ENCODE results near the gene USH1G. TPM values are rescaled to one million over a fixed set of nuclear protein-coding genes. Genes with fewer than 3 reads are reported as not detected.
A peak's percentile ranks its signal among the peaks of the same experiment; 100 is the strongest.

The USH1G gene
- total and polyA plus RNA-seq, 2 experiments from 2014 or later, result 0.65 to 1.6 TPM

GRCh38 chr17:74937064-74938051, 14.3 kb upstream of the USH1G start:
- Histone ChIP-seq H3K9me2 (replicated peaks; ENCODE audit: insufficient read depth) (no peaks in the 10 kb centered on the region), H3K36me3 (replicated peaks; ENCODE audit: insufficient read depth, low read depth) (no peaks in the 10 kb centered on the region), H3K4me3 (no peak overlapping the region), H3K9me3 (ENCODE audit: low read depth) (no peaks in the 10 kb centered on the region), H3K79me2 (no peaks in the 10 kb centered on the region), H3K27ac (no peak overlapping the region), H3K27me3 (peaks cover 69% of the 10 kb centered on the region), H3K4me2 (no peak overlapping the region), H3K4me1 (ENCODE audit: insufficient read depth) (peaks cover 7% of the 10 kb centered on the region), H4K20me1 (ENCODE audit: insufficient read depth, poor library complexity, severe bottlenecking) (no peaks in the 10 kb centered on the region), H2AFZ (no peak overlapping the region)
- DNase-seq (ENCODE audit: low spot score), result no peak
- TF ChIP-seq EZH2 (IDR thresholded peaks at IDR 0.05; ENCODE audit: borderline replicate concordance) (peak; percentile 37), EZH2phosphoT487 (IDR thresholded peaks at IDR 0.05; ENCODE audit: low read depth, severe bottlenecking, unreplicated experiment) (no peak)
- 59% methylated on average over 10 of the region's 11 CpGs for WGBS (ENCODE audit: low lambda C conversion rate, missing lambda C conversion rate)

GRCh38 chr17:74936470-74936799, 13.4 kb upstream of the USH1G start:
- TF ChIP-seq CTCF (IDR thresholded peaks at IDR 0.05; ENCODE audit: poor library complexity) (no peak), EZH2 (IDR thresholded peaks at IDR 0.05; ENCODE audit: borderline replicate concordance) (no peak), EZH2phosphoT487 (IDR thresholded peaks at IDR 0.05; ENCODE audit: low read depth, severe bottlenecking, unreplicated experiment) (no peak)
- Histone ChIP-seq H3K4me3 (no peak overlapping the region), H3K27me3 (peaks cover 75% of the 10 kb centered on the region), H3K9me2 (replicated peaks; ENCODE audit: insufficient read depth) (no peaks in the 10 kb centered on the region), H2AFZ (no peak overlapping the region), H3K79me2 (no peaks in the 10 kb centered on the region), H3K27ac (no peak overlapping the region), H3K9me3 (ENCODE audit: low read depth) (no peaks in the 10 kb centered on the region), H3K4me1 (ENCODE audit: insufficient read depth) (peaks cover 7% of the 10 kb centered on the region), H3K36me3 (replicated peaks; ENCODE audit: insufficient read depth, low read depth) (no peaks in the 10 kb centered on the region), H3K4me2 (peak overlapping the region; percentile 67), H4K20me1 (ENCODE audit: insufficient read depth, poor library complexity, severe bottlenecking) (no peaks in the 10 kb centered on the region)
- DNase-seq (ENCODE audit: low spot score), result no peak
- 35% methylated on average over 12 of the region's 12 CpGs for WGBS (ENCODE audit: low lambda C conversion rate, missing lambda C conversion rate)

GRCh38 chr17:74935585-74936469, 12.8 kb upstream of the USH1G start, which contains the start of gene OTOP3:
OTOP3 (plus strand) TSS chr17:74935898; CDS start chr17:74935922, 24 bp downstream.
- 8% methylated on average over 77 of the region's 78 CpGs for WGBS (ENCODE audit: low lambda C conversion rate, missing lambda C conversion rate)
- H3K36me3 ChIP-seq (replicated peaks; ENCODE audit: insufficient read depth, low read depth), result no peaks in the 10 kb centered on the region
- no peaks in the 10 kb centered on the region for H3K9me3 ChIP-seq (ENCODE audit: low read depth)
- no peaks in the 10 kb centered on the region for H4K20me1 ChIP-seq (ENCODE audit: insufficient read depth, poor library complexity, severe bottlenecking)
- peak within 1 kb of the TSS; percentile 67 for H3K4me2 ChIP-seq
- H2AFZ ChIP-seq, result no peak within 1 kb of the TSS
- no peaks in the 10 kb centered on the region for H3K9me2 ChIP-seq (replicated peaks; ENCODE audit: insufficient read depth)
- peaks cover 7% of the 10 kb centered on the region for H3K4me1 ChIP-seq (ENCODE audit: insufficient read depth)
- no peak for DNase-seq (ENCODE audit: low spot score)
- H3K79me2 ChIP-seq, result no peaks in the 10 kb centered on the region
- H3K27ac ChIP-seq, result no peak within 1 kb of the TSS
- H3K27me3 ChIP-seq, result peaks cover 70% of the 10 kb centered on the region
- TF ChIP-seq CTCF (IDR thresholded peaks at IDR 0.05; ENCODE audit: poor library complexity) (no peak), EZH2phosphoT487 (IDR thresholded peaks at IDR 0.05; ENCODE audit: low read depth, severe bottlenecking, unreplicated experiment) (peak; percentile 76), EZH2 (IDR thresholded peaks at IDR 0.05; ENCODE audit: borderline replicate concordance) (peak; percentile 92)
- H3K4me3 ChIP-seq, result no peak within 1 kb of the TSS

Measured in hepatocyte (in vitro differentiated cells).